ENCODE results near the gene PSMA2. TPM values are rescaled to one million over a fixed set of nuclear protein-coding genes. Genes with fewer than 3 reads are reported as not detected.
"Not testable (repeated sequence)": the region's sequence is repeated elsewhere in the genome, so short reads cannot be mapped to it uniquely, and the experiment has no call there.

PSMA2 gene
- total RNA-seq, 6 donors from 2014 or later: 14.7 to 58.9 (median 42.8) TPM

DNA sequence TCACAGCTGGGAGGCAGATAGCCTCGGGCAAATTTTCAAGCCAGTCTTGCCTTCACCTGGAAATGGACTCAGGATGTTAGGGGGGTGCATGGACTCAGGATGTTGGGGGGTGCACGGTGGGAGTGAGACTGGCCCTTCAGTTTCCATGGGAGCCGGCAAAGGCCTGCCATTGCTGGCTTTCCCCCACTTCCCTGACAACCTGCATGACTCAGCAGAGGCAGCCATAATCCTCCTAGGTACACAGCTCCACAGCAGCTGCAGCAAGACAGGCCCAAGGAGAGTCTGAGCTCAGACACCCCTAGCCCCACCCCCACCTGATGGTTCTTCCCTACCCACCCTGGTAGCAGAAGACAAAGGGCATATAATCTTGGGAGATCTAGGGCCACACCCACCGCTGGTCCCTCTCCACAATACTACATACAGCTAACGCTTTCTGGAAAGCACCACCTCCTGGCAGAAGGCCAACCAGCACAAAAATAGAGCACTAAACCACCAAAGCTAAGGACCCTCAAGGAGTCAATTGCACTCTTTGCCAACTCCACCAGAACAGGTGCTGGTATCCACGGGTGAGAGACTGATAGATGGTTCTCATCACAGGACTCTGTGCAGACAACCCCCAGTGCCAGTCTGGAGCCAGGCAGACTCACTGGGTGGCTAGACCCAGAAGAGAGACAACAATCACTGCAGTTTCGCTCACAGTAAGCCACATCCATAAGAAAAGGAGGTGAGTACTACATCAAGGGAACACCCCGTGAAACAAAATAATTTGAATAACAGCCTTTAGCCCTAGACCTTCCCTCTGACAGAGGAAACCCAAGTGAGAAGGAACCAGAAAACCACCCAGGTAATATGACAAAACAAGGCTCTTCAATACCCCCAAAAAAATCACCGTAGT lies 38.4 kb downstream of the PSMA2 start:
- Histone ChIP-seq H3K27me3 (no peaks in the 10 kb centered on the region), H3K27ac (no peak overlapping the region), H3K36me3 (no peaks in the 10 kb centered on the region), H3K4me3 (no peak overlapping the region), H3K4me1 (peaks cover 0 to 8% (median 2%) of the 10 kb centered on the region in 4 donors), H3K9me3 (no peaks in the 10 kb centered on the region)
- 69 to 76% methylated on average over 5 to 9 of the region's 9 CpGs for WGBS, 2 donors
- peak in 1 of 2 donors; percentile 34 for DNase-seq
- ATAC-seq (ENCODE audit: low FRiP score in 2 of 2): no peak
- TF ChIP-seq POLR2AphosphoS5 (IDR thresholded peaks at IDR 0.05) (no peak), POLR2A (IDR thresholded peaks at IDR 0.05) (no peak), EP300 (IDR thresholded peaks at IDR 0.05) (no peak)
- TF ChIP-seq, protein P1, sequence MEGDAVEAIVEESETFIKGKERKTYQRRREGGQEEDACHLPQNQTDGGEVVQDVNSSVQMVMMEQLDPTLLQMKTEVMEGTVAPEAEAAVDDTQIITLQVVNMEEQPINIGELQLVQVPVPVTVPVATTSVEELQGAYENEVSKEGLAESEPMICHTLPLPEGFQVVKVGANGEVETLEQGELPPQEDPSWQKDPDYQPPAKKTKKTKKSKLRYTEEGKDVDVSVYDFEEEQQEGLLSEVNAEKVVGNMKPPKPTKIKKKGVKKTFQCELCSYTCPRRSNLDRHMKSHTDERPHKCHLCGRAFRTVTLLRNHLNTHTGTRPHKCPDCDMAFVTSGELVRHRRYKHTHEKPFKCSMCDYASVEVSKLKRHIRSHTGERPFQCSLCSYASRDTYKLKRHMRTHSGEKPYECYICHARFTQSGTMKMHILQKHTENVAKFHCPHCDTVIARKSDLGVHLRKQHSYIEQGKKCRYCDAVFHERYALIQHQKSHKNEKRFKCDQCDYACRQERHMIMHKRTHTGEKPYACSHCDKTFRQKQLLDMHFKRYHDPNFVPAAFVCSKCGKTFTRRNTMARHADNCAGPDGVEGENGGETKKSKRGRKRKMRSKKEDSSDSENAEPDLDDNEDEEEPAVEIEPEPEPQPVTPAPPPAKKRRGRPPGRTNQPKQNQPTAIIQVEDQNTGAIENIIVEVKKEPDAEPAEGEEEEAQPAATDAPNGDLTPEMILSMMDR (IDR thresholded peaks at IDR 0.05): no peak

DNA sequence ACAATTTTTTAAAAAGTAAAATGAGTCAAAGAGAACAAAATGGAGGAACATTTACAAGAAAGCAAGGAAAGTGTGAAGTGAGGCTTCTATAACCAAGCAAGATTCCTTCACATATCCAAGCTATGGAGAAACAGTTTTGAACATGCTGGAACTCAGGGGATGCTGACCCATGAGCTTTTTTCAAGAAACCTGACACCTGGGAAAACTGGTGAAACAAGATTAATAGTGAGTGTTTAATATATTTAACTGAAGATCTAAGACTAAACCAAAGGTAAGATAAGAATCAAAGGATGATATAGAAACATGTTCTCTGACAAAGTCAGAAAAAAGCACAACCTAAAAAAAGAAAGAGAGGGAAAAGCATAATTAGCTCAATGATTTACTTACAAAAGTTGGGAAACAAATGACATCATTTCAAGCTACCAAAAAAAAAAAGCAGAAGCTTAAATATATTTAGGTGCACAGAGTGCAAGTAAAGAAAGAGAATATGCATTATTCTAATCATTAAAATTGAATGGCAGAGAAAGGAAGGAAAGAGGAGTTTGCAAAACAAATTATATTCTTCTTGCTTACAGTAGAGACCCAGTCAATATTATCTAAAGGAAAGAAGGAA lies 45.0 kb downstream of the PSMA2 start:
- DNase-seq (no peak), ATAC-seq (ENCODE audit: low FRiP score in 2 of 2) (no peak)
- no peak overlapping the region for H3K4me3 ChIP-seq
- H3K4me1 ChIP-seq: peaks cover 5 to 36% (median 9%) of the 10 kb centered on the region in 4 donors
- no peaks in the 10 kb centered on the region for H3K9me3 ChIP-seq
- TF ChIP-seq POLR2AphosphoS5 (IDR thresholded peaks at IDR 0.05) (no peak), POLR2A (IDR thresholded peaks at IDR 0.05) (no peak), EP300 (IDR thresholded peaks at IDR 0.05) (no peak)
- TF ChIP-seq, protein P1 (IDR thresholded peaks at IDR 0.05): no peak
- H3K36me3 ChIP-seq: no peaks in the 10 kb centered on the region
- no peaks in the 10 kb centered on the region for H3K27me3 ChIP-seq
- H3K27ac ChIP-seq: peak overlapping the region in 2 of 4 donors; percentile 89 to 96

DNA sequence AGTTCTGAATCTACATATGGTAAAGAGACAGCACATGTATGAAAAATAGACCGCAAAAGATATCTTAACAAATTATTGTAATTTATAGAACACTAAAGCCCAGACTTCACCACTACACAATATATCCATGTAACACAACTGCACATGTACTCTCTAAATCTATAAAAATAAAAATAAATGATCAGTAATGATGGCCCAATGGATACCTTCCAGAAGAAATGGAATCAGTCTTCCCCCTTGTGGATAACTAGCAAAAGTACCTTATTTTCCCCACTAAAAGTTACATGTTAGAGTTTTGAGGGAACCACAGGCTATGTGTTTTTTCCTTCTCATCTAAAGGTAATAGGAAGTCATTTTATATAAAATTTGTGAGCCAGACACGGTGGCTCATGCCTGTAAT lies 45.8 kb downstream of the PSMA2 start:
- WGBS, 2 donors: 73 to 76% methylated on average over 2 of the region's 2 CpGs
- Histone ChIP-seq H3K27ac (peak overlapping the region in 1 of 4 donors; percentile 44), H3K9me3 (no peaks in the 10 kb centered on the region), H3K4me3 (no peak overlapping the region), H3K36me3 (no peaks in the 10 kb centered on the region), H3K4me1 (peaks cover 5 to 36% (median 9%) of the 10 kb centered on the region in 4 donors), H3K27me3 (no peaks in the 10 kb centered on the region)
- DNase-seq (no peak), ATAC-seq (ENCODE audit: low FRiP score in 2 of 2) (no peak)
- TF ChIP-seq POLR2A (IDR thresholded peaks at IDR 0.05) (no peak), POLR2AphosphoS5 (IDR thresholded peaks at IDR 0.05) (no peak)
- TF ChIP-seq, protein P1 (IDR thresholded peaks at IDR 0.05): peak in 3 of 6 experiments; percentile 19 to 25 (median 20)

DNA sequence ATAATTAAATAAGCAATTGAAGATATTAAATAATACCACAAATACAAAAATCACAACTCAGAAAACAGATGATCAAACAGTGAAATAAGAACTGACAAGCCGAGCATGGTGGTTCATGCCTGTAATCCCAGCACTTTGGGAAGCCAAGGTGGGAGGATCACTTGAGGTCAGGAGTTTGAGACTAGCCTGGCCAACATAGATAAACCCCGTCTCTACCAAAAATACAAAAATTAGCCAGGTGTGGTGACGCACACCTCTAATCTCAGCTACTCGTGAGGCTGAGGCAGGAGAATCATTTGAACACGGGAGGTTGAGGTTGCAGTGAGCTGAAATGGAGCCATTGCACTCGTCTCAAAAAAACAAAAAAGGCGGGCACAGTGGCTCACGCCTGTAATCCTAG lies 46.8 kb downstream of the PSMA2 start:
- ATAC-seq (ENCODE audit: low FRiP score in 2 of 2); H3K27ac ChIP-seq; H3K4me3 ChIP-seq; H3K9me3 ChIP-seq; DNase-seq; H3K36me3 ChIP-seq; H3K27me3 ChIP-seq: not testable (repeated sequence)
- WGBS, 2 donors: 91 to 95% methylated on average over 8 of the region's 8 CpGs
- H3K4me1 ChIP-seq: peaks cover 5 to 36% (median 9%) of the 10 kb centered on the region in 4 donors

DNA sequence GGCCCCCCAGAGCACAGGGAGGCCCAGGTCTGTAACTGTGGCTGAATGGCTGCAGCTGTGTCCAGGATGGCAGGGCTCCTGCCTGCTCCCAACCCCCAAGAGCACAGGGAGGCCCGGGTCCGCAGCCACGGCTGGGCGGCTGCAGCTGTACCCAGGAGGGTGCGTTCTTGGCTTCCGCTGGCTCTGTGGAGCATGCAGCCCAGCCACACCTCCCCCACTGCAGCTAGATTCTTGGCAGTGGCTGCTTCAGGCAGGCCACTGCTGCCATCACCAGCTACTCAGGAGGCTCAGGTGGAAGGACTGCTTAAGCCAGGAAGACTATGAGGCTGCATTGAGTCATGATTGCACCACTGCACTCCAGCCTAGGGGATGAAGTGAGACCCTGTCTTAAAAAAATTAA lies 48.0 kb downstream of the PSMA2 start:
- no peaks in the 10 kb centered on the region for H3K27me3 ChIP-seq
- no peak overlapping the region for H3K27ac ChIP-seq
- H3K36me3 ChIP-seq: no peaks in the 10 kb centered on the region
- no peaks in the 10 kb centered on the region for H3K9me3 ChIP-seq
- peak; percentile 77 to 91 for DNase-seq
- H3K4me3 ChIP-seq: no peak overlapping the region
- WGBS, 2 donors: 86% methylated on average over 6 of the region's 6 CpGs; no CpG with 5 or more reads in 1 of the 2 donors
- ATAC-seq (ENCODE audit: low FRiP score in 2 of 2): peak in 1 of 2 donors; percentile 65
- H3K4me1 ChIP-seq: peaks cover 5 to 32% (median 7%) of the 10 kb centered on the region in 4 donors
- TF ChIP-seq POLR2A (IDR thresholded peaks at IDR 0.05): no peak
- no peak for TF ChIP-seq POLR2AphosphoS5 (IDR thresholded peaks at IDR 0.05)
- TF ChIP-seq EP300 (IDR thresholded peaks at IDR 0.05): peak in 1 of 4 donors; percentile 71
- TF ChIP-seq, protein P1 (IDR thresholded peaks at IDR 0.05): no peak
